GM19324 (cell line): ENCODE measurements around the gene GEMIN5.
"Not testable (repeated sequence)": the region's sequence is repeated elsewhere in the genome, so short reads cannot be mapped to it uniquely, and the experiment has no call there.

Experiments used
- ATAC-seq: cut with Tn5 transposase; IDR thresholded peaks from one replicate; pipeline ENCODE4 v1.9.1; 2021; ENCODE audit warnings: mild to moderate bottlenecking, moderate library complexity; ENCODE audit not compliant: unreplicated experiment, low FRiP score

GEMIN5 gene

GRCh38 chr5:154943527-154943926, 5.5 kb upstream of the GEMIN5 start:
- no peak for ATAC-seq

GRCh38 chr5:154940772-154941620, 3.0 kb upstream of the GEMIN5 start, which contains the start of gene MRPL22:
TSS of gene MRPL22 (plus strand) at chr5:154941073. CDS start at chr5:154941111, 38 bp downstream.
- ATAC-seq: peak; percentile 64

- ATAC-seq: no peak
These were observed 2.4 kb upstream of the GEMIN5 start for GRCh38 chr5:154940375-154940771.

DNA sequence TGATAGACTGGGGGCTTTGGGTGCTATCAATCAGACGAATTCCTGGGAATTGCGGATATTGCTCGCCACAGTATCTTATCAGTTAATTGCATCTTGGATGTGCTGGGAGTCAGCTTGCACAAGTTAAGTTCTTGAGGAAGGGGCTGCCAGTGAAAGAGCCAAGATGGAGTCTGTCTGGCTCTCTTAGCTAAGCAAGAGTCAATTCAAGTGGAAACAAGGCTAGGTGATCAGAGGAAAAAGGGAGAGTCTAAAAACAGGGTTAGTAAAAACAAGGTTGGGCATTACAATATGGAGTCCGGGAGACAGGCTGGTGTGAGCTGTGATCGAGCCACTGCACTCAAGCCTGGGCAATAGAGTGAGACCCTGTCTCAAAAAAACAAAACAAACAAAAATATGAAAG, 1.4 kb upstream of the GEMIN5 start:
- not testable (repeated sequence) for ATAC-seq

DNA sequence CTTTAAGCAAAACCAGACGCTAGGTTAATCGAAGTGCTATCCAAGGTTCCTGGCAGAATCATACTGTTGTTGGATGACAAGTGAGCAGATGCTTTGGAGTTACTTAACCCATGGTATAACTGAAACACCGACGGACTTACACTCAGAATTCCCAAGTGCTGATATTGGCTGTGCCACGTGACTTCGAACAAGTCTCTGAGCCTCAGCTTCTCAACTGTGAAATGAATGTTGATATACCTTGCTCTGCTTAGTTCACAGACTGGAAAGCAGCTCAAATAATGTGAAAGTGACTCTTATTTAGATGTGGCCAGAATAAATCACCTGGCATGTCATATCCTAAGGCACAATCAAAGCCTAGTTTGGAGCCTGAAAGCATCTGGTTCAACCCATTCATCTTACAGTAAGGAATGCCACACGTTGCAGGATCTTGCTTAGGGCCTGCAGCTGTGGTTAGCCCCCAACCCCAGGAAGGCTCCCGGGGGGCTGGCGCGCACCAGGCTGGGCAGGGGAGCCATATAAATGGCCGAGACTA, 759 bp downstream of the GEMIN5 start:
- ATAC-seq: no peak

DNA sequence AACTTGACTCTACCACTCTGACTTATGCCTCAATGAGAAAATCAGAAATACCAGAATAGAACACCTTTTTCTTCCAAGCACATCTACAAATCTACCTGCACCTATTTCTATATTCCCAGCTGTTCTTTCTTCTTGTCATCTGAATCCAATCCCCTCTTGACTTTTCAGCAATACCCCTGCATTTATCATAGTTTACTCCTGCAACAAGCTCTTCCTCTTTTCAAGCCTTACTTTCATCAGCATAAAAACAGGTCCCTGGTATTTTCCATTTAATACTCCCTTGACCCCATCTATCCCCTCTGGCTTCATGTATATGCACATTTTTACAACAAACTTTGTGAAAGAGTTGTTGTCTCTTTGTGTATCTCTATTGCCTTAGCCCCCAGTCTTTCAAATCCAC, 3.1 kb downstream of the GEMIN5 start:
- no peak for ATAC-seq

- no peak for ATAC-seq
These were observed 4.5 kb downstream of the GEMIN5 start for GRCh38 chr5:154933537-154933936.

DNA sequence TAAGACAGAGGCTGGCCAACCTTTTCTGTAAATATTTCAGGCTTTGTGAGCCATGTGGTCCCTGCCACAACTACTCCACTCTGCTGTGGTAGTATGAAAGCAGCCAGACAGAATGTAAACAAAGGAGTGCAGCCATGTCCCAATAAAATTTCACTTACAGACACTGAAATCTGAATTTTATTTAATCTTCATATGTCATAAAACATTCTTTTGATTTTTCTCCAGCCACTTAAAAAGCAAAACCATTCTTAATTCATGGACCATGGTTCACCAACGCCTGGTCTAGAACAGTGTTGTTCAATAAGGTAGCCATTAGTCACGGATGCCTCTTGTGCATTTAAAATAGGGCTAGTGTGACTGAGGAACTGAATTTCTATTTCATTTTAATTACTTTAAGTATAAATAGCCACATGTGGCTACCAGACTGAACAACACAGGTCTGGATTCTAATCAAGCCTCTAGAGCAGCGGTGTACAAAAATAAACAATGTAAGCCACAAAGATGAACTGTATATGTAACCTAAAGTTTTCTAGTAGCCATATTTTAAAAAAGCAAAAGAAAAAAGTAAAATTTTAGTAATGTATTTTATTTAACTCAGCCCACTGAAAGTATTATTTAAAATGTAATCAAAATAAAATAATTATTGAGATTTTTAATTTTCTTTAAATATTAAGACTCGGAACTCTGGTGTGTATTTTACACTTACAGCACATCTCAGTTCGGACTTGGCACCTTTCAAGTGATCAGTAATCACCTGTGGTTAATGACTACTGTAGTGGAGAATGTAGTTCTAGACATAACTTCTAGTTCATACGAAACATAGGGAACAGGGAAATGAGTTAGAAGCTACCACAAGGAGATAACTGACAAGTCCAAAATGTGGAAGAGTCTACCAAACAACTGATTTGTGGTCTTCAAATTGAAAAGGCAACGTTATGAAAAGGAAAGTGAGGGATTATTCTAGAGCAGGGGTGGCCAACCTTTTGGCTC, 14.3 kb downstream of the GEMIN5 start:
- no peak for ATAC-seq

GRCh38 chr5:154917757-154918156, 20.3 kb downstream of the GEMIN5 start:
- no peak for ATAC-seq

DNA sequence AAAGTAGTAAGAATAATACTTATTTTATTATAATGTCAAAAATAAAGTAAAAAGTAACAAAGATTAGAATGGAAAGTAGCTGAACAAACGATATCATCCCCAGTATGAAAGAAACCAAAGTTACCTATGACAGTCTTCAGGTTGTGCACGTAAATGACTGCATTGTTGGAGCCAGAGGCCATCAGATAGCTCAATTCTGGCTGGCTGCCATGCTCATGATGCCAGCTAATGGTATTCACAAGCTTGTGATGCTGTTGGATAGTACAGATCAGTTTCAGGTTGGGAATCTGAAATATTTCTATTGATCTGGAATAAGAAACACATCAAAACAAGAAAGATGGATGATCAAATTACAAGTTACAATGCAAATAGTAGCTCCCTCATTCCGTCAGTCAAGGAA, 21.1 kb downstream of the GEMIN5 start:
- no peak for ATAC-seq

DNA sequence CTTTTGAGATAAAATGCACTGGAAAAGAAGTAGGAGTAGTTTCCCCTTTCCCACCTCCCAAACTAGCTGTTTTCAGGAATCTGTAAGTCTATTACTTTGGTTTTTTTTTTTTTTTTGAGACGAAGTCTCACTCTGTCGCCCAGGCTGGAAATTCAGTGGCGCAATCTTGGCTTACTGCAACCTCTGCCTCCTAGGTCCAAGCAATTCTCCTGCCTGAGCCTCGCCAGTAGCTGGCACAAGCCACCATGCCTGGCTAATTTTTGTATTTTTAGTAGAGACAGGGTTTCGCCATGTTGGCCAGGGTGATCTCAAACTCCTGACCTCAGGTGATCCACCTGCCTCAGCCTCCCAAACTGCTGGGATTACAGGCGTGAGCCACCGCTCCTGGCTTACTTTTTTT, 32.4 kb downstream of the GEMIN5 start:
- ATAC-seq: not testable (repeated sequence)

DNA sequence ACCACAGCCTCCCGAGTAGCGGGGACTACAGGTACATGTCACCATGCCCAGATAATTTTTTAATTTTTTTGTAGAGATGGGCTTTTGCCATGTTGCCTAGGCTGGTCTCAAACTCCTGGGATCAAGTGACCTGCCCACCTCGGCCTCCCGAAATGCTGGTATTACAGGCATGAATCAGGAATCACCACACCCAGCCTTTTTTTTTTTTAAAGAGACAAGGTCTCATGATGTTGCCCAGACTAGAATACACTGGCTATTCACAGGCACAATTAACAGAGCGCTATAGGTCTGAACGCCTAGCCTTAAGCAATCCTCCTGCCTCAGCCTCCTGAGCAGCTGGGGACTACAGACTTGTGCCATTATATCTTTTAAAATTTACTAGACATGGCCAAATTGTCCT, 36.1 kb downstream of the GEMIN5 start:
- ATAC-seq: no peak

- ATAC-seq: no peak
These were observed 36.7 kb downstream of the GEMIN5 start for GRCh38 chr5:154901276-154901675.

DNA sequence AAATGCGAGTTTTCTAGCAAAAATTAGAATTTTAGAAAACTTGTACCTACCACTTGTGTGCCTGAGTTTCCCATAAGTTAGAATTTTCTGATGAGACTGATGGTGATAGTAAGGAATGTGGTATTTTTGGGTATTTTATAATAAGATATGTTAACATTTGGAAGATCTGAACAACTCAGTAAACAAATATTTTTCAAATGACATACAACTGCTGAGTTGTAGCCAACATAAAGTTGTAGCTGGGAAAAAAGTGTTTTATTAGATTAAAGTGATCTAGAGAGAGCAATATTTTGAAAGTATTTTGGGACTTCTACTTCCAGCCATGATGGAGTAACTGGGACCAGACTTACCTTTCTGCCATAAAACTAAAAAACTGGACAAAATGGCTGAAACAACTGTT, 37.9 kb downstream of the GEMIN5 start:
- ATAC-seq: no peak

- no peak for ATAC-seq
These were observed 38.7 kb downstream of the GEMIN5 start for GRCh38 chr5:154899151-154899816.

DNA sequence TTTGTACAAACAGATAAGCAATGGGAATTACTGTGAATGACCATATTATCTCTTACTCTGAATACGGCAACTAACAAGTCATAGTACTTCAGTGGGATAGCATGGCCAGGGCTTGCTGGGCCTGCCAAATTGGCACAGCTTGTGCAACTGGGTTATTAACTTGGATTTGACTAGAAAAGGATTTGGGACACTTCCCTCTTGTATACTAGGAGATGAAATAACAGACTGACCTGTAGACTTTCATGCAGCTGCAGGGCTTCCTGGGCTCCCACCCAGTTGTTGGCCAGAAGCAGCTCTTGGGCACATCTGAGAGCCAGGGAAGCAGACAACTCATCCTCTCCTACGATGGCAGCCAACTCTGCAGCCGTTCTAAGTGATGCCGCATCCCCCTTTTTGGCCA, 39.8 kb downstream of the GEMIN5 start:
- no peak for ATAC-seq

GRCh38 chr5:154896562-154897165, 41.3 kb downstream of the GEMIN5 start:
- no peak for ATAC-seq

DNA sequence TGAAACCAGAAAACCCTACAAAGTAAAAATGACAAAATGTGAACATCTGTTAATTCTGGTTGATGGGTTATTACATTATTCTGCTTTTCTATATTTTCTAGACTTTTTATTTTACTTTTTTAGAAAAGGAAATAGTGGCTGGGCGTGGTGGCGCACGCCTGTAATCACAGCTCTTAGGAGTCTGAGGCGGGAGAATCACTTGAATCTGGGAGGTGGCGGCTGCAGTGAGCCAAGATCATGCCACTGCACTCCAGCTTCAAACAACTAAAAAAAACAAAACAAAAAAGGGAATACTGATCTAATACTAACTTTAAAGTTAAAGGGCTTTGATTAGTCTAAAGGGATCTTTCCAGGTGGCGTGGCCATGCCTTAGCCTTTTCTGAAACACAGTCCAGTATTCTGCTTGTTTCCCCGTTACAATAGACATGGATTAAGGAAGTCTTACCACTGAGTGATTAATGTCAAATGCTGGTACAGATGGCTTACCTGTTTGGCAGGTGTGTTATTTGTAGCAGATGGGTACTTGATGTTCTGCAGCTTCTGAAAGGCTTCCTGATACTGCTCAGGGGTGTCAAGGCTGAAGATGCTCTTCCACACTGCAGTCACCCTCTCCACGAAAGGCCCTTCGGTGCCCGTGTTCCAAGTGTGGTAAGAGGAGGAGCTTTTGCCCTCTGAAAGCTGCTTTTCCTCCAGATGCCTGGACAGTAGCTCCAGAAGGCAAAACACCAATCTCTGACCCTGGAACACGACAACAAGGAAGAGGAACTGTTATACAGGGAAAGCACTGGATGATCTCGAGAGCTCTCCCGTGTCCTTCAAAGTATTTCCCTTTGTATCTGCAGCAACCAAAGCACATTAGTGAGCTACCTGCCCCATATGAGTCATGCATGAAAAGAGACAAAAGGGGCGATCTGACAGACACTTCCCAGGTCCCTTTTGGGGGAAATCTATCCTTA, 42.1 kb downstream of the GEMIN5 start:
- no peak for ATAC-seq

- ATAC-seq: no peak
These were observed 44.6 kb downstream of the GEMIN5 start for GRCh38 chr5:154893381-154893780.
